GM18867 (cell line): ENCODE data around the gene BEX2.
"Not testable (repeated sequence)": the region's sequence is repeated elsewhere in the genome, so short reads cannot be mapped to it uniquely, and the experiment has no call there.

Source experiments
- ATAC-seq: cut with Tn5 transposase; IDR thresholded peaks from one replicate; pipeline ENCODE4 v1.9.1; 2021; ENCODE audit warnings: mild to moderate bottlenecking, moderate library complexity; ENCODE audit not compliant: unreplicated experiment

The BEX2 gene

DNA sequence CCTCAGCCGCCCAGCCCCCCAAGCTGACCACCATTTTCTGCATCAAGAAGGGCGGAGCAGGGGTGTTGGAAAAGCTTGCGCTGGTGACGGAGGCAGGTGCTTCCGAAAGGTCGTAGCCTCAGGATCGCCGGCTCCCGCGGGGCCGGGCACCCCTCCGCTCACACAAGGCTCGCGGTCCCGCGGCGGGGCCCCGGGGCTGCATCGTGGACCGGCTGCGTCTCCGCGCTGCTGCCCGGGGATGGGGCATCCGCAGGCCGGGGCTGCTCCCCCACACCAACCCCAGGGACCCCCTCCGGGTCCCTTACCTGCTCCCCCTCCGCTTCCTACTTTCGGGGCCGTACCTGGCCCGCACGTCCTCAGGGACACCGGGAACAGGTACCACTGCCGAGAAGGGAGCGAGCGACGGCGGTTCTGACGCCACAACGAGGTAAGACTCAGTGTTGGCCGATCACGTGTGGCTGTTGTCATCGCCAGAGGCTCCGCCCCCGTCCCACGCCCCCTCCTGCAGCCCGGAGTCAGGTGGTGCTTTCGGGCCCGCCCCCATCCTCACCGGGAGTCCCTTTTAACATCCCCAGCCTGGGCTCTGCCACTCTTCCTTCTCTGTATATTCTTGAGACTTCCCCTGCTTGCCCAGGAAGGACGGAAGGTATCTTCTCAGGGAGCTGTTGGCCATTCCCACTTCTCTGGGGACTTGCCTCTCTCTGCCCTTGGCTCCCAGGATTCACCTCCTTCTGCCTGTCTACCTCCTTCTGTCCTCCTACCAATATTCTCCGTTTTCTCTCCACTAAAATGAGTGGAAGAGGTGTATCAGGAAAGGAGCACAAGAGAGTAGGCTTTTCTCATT lies at the start of gene BEX2:
TSS of gene BEX2 (minus strand) at position 436 of the 844 bp plus-strand sequence. CDS start 1,014 bp downstream, outside the sequence.
- peak; percentile 98 for ATAC-seq

DNA sequence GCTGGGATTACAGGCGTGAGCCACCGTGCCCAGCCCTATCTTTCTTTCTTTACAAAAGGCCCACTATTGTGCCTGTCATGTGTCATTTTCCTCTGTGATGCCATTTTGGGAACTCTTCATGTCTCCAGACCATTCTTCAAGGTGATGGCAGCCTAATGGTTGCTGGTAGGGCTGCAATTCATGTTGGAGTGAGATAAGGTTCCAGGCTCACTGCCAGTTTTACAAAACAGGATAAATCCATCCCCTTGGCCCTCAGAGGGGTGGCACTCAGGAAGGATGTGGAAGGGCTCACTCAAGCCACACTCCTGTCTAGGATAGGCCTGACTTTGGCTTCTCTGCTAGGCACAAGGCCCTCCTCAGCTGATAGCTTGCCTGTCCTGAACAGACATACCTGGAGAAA lies 49.3 kb upstream of the BEX2 start:
- no peak for ATAC-seq

DNA sequence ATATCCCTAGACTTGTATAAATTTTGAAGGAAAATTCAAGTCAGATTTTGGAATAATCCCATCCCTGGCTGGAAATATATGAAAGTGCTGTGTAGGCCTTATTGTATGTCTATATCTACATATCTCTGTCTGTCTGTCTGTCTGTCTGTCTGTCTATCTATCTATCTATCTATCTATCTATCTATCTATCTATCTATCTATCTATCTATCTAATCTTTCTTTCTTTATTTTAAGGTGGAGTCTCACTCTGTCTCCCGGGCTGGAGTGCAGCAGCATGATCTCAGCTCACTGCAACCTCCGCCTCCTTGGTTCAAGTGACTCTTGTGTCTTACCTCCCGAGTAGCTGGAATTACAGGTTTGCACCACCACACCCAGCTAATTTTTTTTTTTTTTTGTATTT lies 48.8 kb upstream of the BEX2 start:
- not testable (repeated sequence) for ATAC-seq

DNA sequence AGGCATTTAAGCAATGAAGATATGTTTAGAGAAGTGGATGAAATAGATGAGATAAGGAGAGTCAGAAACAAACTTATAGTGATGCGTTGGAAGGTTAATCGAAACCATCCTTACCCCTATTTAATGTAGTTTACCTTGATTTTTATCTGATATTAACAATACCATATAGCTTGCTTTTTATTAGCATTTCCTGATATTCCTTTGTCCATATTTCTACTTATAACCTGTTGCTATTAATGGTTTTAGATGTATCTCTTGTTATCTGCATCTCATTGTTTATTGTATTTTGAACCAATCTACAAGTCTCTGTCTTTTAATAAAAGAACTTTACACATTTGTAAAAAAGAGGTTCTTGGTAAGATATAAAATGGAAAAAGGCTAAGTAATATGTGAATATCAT lies 47.1 kb upstream of the BEX2 start:
- ATAC-seq, result no peak

DNA sequence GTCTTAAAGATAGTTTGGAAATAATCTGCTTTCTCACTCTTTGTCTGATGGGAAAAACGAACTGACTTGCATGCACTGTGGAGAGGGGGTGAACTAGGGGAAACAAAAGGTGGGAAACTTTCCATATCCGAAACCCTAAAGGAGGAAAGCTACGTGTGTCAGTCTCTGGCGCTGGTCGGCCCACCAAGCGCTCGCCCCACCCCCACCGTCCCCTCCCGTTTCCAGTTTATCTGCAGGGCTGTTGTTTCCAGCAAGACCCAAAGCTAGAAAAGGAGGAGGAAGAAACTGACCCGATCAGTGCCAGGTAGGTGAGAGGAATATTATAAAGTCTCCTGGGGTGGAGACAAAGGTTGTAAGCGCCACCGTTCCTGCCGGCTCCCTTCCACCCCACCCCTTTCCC lies 46.1 kb upstream of the BEX2 start:
- no peak for ATAC-seq

DNA sequence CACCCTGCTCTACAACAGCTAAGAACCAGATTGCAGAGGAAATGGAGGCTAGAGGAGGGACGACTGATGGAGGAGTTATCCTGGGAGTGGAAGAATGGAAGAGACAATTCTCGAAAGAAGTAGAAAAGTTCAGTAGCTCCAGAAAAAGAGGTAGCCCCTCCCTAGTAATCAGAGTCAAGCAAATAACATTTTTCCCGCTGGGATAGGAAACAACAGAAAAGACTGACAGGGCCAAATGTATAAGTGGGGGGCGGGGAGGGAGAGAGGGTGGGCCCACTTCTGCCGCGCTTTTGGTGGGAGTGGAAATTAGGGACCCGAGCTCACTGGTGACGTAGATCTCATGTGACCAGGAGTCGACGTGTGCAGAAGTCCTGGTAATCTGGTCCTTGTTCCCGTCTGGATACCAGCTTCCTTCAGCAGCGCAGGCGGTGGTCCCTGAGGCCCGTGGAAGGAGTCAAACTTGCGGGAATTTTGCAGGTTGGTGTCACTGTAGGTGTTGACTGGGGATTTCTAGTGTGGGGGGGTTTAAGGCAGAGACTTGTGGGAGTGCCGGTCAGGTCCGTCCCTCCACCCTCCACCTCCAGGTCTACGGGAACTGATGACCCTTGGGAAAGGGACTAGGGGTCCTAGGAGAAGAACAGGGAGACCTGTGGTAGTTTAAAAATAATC lies 45.5 kb upstream of the BEX2 start, which contains the start of gene TCEAL9:
TSS of gene TCEAL9 (plus strand) at position 377 of the 669 bp plus-strand sequence. CDS start 1,179 bp downstream, outside the sequence.
- no peak for ATAC-seq

DNA sequence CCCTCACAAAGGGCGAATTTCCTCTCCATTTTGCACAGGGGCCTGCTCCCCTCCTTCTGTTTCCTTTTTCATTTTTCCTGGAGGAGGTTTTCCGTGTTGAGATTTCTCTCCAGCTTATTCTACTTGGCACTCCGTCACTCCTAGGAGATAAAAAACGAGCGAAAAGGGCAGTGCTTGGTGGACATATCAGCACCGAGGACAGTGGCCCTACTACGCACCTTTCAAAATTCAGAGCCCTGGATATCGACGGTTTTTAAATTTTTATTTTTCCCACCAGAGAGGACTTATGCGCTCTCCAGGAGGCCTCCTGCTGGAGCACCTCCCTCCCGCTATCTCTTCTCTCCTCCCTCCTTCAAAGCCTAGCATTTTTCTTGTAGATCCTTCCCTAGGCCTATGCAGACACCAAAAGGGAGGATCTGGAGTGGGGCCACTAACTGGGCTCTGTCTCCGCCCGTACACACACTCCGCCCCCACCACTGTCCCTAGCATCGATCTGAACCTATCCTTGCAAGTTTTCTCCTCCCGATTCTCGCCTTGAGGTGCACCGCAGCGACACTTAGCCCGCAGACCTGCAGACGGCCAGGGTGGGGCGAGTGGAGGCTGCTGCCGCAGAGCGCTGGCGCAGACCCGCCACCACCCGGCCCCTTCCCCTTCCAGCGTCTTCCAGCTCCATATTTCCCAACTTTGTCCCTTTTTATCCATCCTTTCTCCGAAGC lies 37.0 kb upstream of the BEX2 start:
- ATAC-seq, result no peak

DNA sequence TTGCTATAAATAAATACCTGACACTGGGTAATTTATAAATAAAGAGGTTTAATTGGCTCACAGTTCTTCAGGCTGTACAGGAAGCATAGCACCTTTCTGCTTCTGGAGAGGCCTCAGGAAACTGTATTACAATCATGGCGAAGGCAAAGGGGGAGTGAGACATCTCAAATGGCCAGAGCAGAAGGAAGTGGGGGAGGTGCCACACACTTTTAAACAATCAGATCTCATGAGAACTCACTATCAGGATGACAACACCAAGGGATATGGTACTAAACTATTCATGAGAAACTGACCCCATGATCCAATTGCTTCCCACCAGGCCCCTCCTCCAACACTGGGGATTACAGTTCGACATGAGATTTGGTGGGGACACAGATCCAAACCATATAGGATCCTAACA lies 33.8 kb upstream of the BEX2 start:
- no peak for ATAC-seq

DNA sequence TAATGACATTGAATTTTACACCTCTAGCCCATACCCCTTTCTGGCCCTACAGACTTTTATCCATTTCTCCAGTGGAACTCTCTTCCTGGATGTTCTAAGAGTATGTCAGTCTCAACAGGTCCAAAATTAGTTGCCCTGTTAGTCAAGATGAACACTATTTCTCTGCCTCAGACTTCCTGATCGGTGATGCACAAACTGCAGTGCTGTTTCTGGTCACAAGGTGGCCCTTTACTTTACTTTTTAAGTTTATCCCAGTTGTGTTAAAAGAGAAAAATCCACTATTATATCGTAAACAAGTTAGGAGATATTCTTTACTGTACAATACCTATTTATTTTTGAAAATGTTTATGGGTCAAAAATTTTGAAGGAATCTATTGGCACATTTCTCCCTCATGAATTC lies 32.3 kb upstream of the BEX2 start:
- ATAC-seq, result peak; percentile 86

DNA sequence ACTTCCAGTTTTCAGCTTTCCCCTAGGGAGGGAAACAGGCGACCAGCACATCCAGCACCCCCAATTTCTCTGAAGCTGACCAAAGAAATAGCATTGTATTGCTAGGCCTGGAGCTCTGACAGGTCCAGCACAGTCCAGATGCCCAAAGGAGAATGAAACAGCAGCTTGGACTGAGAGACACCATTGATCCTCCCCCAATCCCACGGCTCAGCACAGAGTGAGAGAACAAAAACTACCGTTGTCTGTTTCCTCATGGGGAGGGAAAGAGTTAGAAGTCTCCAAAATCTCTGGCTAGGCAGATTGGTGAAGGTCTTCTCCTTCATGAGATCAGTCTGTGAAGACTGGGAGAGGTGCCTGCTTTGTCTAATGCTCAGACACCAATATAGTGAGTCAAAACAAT lies 27.9 kb upstream of the BEX2 start:
- no peak for ATAC-seq

DNA sequence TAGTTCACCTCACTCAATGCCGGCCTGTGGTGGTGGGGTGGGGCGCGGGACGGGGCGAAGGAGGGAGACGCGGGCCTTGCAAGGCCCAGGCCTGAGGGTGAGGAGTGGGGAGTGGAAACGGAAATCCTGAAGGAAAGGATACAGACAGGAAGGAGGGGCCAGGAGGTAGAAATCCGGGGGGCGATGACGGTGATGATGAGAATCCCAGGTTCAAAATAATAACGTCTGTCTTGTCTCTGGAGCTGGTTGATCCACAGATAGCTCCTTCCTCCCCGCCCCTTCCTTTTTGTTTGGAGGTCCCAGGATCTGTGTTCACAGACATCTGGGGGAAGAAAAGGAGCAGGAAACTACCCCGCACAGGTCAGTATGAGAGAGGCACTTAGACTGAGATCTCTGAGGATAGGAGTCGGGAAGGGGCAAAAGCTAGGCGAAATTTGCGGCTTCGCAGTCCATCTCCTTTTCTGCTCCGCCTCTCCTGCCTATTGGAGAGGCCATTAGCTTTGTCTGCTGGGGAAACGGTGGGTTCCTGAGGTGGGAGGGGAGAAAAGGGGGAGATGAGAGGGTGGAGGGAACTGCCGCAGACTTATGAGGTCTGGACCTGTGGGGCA lies 20.0 kb upstream of the BEX2 start:
- no peak for ATAC-seq

DNA sequence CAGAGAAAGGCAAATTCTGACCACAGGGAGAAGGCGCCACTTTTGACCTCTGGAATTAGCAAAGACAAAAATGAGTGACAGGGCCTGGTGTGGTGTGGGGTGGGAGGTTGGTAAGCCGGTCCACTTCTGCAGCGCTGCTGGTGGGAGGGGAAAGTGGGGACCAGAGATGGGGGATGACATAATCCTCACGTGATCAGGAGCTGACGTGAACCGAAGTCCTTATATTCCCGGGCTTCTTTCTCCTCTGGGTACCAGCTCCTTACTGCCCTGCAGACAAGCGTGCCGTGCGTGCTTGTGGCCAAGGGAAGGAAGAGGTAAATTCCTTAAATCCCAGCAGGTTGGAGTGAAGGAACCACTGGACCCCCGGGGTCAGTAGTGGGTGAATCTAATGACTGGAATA lies 19.2 kb upstream of the BEX2 start, which contains the start of gene TCEAL7:
TSS of gene TCEAL7 (plus strand) at position 249 of the 400 bp plus-strand sequence. CDS start 1,165 bp downstream, outside the sequence.
- no peak for ATAC-seq

DNA sequence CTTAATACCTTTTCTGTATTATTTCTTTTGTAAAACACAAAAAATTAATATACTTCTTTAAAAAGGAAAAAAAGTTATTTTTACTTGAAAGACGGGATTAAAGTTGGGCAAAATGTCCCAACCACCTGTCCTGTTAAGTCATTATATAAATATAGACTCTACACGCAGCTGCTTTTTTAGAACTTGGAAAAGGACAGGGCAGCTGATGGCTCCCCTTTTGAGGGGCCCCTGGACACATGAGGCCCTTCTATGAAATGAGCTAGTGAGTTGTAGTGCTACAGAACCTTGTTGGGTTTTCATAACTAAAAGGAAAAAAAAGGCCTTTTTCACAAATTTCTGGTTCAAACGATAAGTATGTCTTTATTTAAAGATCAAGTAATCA lies 600 bp upstream of the BEX2 start:
- ATAC-seq, result no peak

DNA sequence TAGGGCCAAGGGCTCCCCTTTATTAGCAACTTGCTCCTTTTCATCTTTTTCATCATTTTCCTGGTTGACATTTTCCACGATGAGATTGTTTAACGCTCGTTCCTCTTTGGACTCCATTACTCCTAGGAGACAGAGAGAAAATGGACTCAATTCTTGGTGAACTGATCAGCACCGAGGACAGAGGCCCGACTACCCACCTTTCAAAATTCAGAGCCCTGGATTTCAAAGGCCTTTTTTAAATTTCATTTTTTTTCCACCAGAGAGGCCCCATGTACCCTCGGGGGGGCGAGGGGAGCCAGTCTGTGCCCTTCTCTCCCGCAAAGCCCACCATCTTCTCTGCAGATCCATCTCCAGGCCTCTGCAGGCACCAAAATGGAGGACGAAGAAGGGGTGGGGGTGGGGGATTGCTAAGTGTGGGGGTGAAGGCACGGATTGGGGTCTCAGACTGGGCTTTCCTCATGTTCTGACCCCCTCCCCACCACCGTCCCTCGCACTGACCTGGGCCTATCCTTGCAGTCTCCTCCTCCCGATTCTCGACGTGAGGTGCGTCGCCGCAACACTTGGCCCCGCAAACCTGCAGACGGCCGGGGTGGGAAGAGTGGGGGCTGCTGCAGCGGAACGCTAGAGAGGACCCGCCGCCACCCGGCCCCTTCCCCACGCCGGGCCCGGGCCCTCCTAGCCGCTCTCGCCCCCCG lies 783 bp downstream of the BEX2 start:
- no peak for ATAC-seq

DNA sequence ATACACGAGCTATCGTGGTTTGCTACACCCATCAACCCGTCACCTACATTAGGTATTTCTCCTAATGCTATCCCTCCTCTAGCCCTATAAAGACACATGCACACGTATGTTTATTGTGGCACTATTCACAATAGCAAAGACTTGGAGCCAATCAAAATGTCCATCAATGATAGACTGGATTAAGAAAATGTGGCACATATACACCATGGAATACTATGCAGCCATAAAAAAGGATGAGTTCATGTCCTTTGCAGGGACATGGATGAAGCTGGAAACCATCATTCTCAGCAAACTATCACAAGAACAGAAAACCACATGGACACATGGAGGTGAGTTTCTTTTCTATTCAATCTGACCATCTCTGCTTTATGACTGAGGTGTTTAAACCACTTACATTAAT lies 5.1 kb downstream of the BEX2 start:
- ATAC-seq, result not testable (repeated sequence)

DNA sequence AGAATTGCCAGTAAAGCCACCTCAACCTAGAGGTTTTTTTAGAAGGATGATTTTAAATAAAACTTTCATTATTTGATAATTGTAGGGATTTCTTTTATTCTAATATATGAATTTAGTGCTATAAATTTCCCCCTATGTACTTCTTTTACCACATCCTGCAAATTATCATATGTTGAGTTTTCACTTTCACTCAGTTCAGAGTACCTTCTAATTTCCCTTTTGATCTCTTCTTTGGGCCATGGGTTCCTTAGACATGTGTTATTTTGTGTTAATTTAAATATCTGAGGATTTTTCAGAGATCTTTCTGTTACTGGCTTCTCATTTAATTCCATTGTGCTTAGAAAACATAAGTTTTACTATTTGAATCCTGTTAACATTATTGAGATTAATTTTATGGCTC lies 6.1 kb downstream of the BEX2 start:
- ATAC-seq, result no peak

DNA sequence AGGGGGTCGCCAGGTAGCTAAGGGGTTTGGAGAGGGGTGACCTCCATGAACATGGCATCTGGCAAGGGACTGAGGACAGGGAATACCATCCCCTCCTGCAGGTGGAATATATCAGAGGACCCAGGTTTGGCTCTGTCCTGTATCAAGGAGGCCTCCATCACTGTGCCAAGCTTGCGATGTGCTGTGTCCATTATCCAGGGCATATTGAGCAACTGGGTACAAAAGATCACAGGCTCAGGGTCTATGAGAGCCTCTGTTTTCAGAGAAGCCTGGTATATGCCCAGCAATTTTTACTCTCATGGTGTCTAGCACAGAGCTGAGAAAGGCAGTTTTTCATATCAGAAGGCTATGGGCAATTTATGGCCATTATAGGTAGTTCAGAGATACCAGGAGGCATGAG lies 17.7 kb downstream of the BEX2 start:
- ATAC-seq, result no peak

DNA sequence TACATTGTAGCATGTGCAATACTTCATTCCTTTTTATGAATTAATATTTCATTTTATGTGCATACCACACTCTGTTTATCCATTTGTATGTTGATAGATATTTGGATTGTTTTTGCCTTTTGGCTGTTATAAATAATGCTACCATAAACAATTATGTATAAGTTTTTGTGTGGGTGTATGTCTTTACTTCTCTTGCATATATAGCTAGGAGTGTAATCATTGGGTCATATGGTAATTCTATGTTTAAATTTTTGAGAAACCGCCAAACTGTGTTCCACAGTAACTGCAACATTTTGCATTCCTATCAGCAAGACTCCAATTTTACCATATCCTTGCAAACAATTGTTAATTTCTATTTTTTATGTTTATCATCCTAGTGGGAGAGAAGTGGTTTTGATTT lies 31.2 kb downstream of the BEX2 start:
- no peak for ATAC-seq

DNA sequence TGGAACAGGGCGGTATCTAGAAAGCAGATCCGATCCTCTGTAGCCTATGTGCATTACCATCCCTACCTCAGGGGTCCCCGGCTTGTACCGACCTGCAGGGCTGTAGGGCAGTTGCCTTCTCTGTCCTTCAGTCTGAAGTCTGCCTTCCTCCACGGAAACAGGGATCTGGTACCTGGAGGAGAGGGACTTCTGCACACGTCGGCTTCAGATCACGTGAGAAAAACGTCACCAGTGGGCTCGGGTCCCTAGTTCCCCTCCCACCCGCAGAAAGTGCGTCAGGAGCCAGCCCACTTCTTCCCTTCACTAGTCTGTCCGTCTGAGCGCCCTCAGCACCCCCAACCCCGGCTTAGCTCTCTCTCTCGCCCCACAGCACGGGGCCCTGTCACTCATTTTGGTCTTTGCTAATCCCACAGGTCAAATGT lies 34.2 kb downstream of the BEX2 start, which contains the start of gene TCEAL5:
TSS of gene TCEAL5 (minus strand) at position 170 of the 422 bp plus-strand sequence. CDS start 2,187 bp downstream, outside the sequence.
- ATAC-seq, result no peak

DNA sequence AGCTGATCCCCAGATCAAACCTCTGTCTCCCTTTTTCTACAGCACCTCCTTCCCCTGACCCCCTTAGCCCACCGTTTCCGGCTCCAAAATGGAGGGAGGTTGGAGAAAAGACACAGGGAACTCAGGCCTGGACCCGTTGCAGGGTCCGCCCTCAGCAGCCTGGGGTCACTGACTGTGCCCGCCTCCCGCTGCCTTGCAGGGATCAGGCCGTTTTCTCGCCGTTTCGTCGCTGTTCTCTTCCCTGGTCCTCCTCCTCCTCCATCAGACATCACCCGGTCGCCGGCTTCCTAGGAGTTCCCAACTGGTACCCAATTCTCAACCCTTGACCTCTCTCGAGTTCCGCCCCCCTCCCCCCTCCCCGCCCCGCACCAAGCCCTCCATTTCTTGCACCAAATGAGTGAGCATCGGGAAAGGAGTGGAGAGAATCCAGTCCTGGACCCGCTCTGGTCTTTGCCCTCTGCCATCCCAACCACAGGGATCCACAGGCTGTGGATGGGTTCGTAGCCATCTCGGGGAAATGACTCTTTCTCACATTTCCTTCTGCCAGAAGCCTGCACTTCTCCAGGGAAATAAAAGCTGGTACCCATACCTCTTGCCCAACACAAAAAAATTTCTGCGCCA lies 34.7 kb downstream of the BEX2 start:
- no peak for ATAC-seq
